Astrocyte (in vitro differentiated cells and primary cell): ENCODE results near the gene ATP9A. TPM values are rescaled to one million over a fixed set of nuclear protein-coding genes. Genes with fewer than 3 reads are reported as not detected.

Source experiments
- DNase-seq: peaks from one replicate; pipeline ENCODE4 v3.0.0-alpha.2; 2010; ENCODE audit warnings: low read depth
- FAIRE-seq: peaks from 2 replicates; lab custom pipeline; 2011; peaks lifted over from hg19 to GRCh38; lab: Jason Lieb, UNC
- H2AFZ ChIP-seq: 2 replicates; pipeline ENCODE4 v1.6.0; 2012; ENCODE audit warnings: low read depth, low read length, inconsistent platforms
- H3K27ac ChIP-seq: 2 replicates; pipeline ENCODE4 v1.5.1; 2011; ENCODE audit warnings: low read depth, low read length, inconsistent platforms
- H3K27me3 ChIP-seq: 2 replicates; pipeline ENCODE4 v1.6.0; 2011; ENCODE audit warnings: low read length, inconsistent platforms; ENCODE audit not compliant: insufficient read depth
- H3K36me3 ChIP-seq: 2 replicates; pipeline ENCODE4 v1.5.1; 2011; ENCODE audit warnings: low read length, inconsistent platforms; ENCODE audit not compliant: insufficient read depth
- H3K4me1 ChIP-seq: 2 replicates; pipeline ENCODE4 v1.5.1; 2011; ENCODE audit warnings: low read length, inconsistent platforms; ENCODE audit not compliant: insufficient read depth
- H3K4me2 ChIP-seq: 2 replicates; pipeline ENCODE4 v1.6.0; 2012; ENCODE audit warnings: low read length, inconsistent platforms
- H3K4me3 ChIP-seq: 2 replicates; pipeline ENCODE4 v1.5.1; 2011; ENCODE audit warnings: low read depth, mild to moderate bottlenecking, low read length, inconsistent platforms; ENCODE audit not compliant: insufficient read depth
- H3K79me2 ChIP-seq: 2 replicates; pipeline ENCODE4 v1.6.0; 2012; ENCODE audit warnings: mild to moderate bottlenecking, low read length, inconsistent platforms; ENCODE audit not compliant: insufficient read depth
- H3K9ac ChIP-seq: 2 replicates; pipeline ENCODE4 v1.6.0; 2012; ENCODE audit warnings: mild to moderate bottlenecking, low read length, inconsistent platforms
- H3K9me3 ChIP-seq: 2 replicates; pipeline ENCODE4 v1.5.1; 2012; ENCODE audit warnings: low read depth, mild to moderate bottlenecking, low read length, inconsistent platforms; ENCODE audit not compliant: insufficient read depth
- H4K20me1 ChIP-seq: 2 replicates; pipeline ENCODE4 v1.6.0; 2012; ENCODE audit warnings: low read length, inconsistent platforms; ENCODE audit not compliant: insufficient read depth
- H3K27ac Mint-ChIP-seq: one replicate; pipeline ENCODE4 v1.8.0; 2021; ENCODE audit warnings: mild to moderate bottlenecking, mixed read lengths; ENCODE audit not compliant: unreplicated experiment
- H3K27me3 Mint-ChIP-seq: one replicate; pipeline ENCODE4 v1.8.0; 2021; ENCODE audit warnings: low read depth, mixed read lengths; ENCODE audit not compliant: unreplicated experiment
- H3K36me3 Mint-ChIP-seq: one replicate; pipeline ENCODE4 v1.8.0; 2021; ENCODE audit warnings: low read depth, mixed read lengths; ENCODE audit not compliant: unreplicated experiment
- H3K4me1 Mint-ChIP-seq: one replicate; pipeline ENCODE4 v1.8.0; 2021; ENCODE audit warnings: low read depth, mixed read lengths; ENCODE audit not compliant: unreplicated experiment
- H3K4me3 Mint-ChIP-seq: one replicate; pipeline ENCODE4 v1.8.0; 2021; ENCODE audit warnings: mild to moderate bottlenecking, moderate library complexity, mixed read lengths; ENCODE audit not compliant: unreplicated experiment
- H3K9me3 Mint-ChIP-seq: one replicate; pipeline ENCODE4 v1.8.0; 2021; ENCODE audit warnings: mild to moderate bottlenecking, mixed read lengths; ENCODE audit not compliant: unreplicated experiment
- EZH2 ChIP-seq: IDR thresholded peaks from 2 replicates; pipeline ENCODE4 v1.6.1; 2012; ENCODE audit warnings: mild to moderate bottlenecking, low read length, inconsistent platforms; ENCODE audit not compliant: insufficient read depth
- total RNA-seq: library from RNA; stranded (reverse); gene quantifications from 2 replicates; pipeline ENCODE4 v1.2.1, GENCODE V29; 2021
- TF ChIP-seq, protein P1 (sequence below): IDR thresholded peaks from 2 replicates; pipeline ENCODE4 v1.5.1; 2011; ENCODE audit warnings: low read depth, mild to moderate bottlenecking, inconsistent platforms, low read length, moderate library complexity; ENCODE audit not compliant: insufficient read depth

Gene ATP9A
- total RNA-seq, 1 donor from 2014 or later: 12.9 TPM

DNA sequence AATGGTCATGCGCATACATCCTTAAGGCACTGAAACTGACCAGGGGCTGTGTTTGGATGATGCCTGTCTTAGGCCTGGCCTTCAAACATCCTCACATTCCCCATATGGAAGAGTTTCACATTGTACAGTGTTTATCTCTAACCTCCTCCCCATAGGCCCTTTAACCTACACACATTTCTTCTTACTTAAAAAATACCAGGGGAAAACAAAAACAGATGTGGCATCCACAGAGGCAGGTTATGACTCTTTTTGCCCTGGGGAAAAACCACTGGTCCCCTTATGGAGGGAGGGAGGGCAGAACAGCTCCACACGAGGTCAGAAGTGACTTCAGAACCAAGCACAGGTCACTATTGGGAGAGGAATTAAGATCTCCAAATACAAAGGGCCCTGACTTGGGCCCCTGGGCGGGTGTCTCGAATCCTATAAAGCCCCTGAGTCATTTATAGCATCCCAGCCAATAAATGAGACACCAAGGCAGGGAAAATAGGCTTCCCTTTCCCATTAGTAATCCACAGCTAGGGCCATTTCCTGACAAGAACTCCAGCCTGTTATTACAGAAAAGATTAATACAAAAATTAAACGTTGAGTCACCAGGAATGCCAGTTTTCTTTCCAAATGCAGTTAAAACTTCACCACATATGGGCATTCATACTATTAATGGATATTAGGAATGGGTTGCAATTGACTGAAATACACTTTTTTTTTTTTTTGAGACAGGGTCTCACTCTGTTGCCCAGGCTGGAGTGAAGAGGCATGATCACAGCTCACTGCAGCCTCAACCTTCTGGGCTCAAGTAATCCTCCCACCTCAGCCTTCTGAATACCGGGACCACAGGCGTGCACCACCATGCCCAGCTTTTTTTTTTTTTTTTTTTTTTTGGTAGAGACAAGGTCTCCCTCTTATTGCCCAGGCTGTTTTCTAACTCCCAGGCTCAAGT is 107.2 kb downstream of the ATP9A start:
- Mint-ChIP-seq H3K27ac (no peak overlapping the region), H3K27me3 (no peaks in the 10 kb centered on the region)
- peak; percentile 93 for DNase-seq

DNA sequence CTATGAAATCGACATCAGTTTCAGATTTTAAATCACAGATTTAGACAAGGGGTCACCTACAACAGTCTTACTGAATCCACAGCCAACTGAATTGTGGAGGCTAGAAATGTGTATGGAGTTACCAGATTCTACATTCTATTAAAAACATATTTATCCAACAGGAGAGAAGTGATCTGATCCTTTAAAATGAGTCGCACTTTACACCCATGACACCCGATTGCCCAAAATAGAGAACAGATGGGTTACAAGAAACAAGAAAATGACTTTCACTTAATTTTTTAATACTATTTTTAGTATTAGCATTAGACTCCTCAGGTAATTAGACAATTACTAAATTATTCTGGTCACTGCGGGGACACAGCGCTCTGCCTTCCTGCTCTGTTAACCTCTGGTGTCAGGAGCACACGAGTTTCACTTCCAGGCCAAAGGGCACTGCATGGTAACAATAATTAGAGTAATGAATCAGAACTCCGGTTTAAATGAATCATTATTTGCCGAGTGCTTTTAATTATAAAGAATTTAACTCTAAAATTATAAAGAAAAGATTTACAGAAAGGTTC is 108.6 kb downstream of the ATP9A start:
- no peak for DNase-seq
- H3K27ac ChIP-seq: no peak overlapping the region

More for the DNA sequence above, 107.2 kb downstream of the ATP9A start:
- H3K36me3 Mint-ChIP-seq: peaks cover 6% of the 10 kb centered on the region
- no peak overlapping the region for H3K4me3 ChIP-seq
- no peak overlapping the region for H2AFZ ChIP-seq
- H3K4me1 ChIP-seq: peaks cover 19% of the 10 kb centered on the region
- peak overlapping the region; percentile 77 for H3K27ac ChIP-seq
- no peaks in the 10 kb centered on the region for H3K79me2 ChIP-seq
- H3K4me2 ChIP-seq: peak overlapping the region; percentile 59
- H3K9ac ChIP-seq: peak overlapping the region; percentile 32
- no peaks in the 10 kb centered on the region for H4K20me1 ChIP-seq
- no peak overlapping the region for H3K4me3 Mint-ChIP-seq
- H3K27me3 ChIP-seq: no peaks in the 10 kb centered on the region
- no peaks in the 10 kb centered on the region for H3K36me3 ChIP-seq
- no peaks in the 10 kb centered on the region for H3K4me1 Mint-ChIP-seq
- no peak for FAIRE-seq
- no peaks in the 10 kb centered on the region for H3K9me3 Mint-ChIP-seq
- TF ChIP-seq EZH2: no peak
- TF ChIP-seq, protein P1, sequence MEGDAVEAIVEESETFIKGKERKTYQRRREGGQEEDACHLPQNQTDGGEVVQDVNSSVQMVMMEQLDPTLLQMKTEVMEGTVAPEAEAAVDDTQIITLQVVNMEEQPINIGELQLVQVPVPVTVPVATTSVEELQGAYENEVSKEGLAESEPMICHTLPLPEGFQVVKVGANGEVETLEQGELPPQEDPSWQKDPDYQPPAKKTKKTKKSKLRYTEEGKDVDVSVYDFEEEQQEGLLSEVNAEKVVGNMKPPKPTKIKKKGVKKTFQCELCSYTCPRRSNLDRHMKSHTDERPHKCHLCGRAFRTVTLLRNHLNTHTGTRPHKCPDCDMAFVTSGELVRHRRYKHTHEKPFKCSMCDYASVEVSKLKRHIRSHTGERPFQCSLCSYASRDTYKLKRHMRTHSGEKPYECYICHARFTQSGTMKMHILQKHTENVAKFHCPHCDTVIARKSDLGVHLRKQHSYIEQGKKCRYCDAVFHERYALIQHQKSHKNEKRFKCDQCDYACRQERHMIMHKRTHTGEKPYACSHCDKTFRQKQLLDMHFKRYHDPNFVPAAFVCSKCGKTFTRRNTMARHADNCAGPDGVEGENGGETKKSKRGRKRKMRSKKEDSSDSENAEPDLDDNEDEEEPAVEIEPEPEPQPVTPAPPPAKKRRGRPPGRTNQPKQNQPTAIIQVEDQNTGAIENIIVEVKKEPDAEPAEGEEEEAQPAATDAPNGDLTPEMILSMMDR: no peak
- no peaks in the 10 kb centered on the region for H3K9me3 ChIP-seq

More for the DNA sequence above, 108.6 kb downstream of the ATP9A start:
- H3K27ac Mint-ChIP-seq: no peak overlapping the region
- no peaks in the 10 kb centered on the region for H4K20me1 ChIP-seq
- H3K9me3 Mint-ChIP-seq: no peaks in the 10 kb centered on the region
- H3K4me3 ChIP-seq: no peak overlapping the region
- no peak overlapping the region for H3K9ac ChIP-seq
- no peaks in the 10 kb centered on the region for H3K27me3 ChIP-seq
- H3K4me3 Mint-ChIP-seq: no peak overlapping the region
- H3K9me3 ChIP-seq: no peaks in the 10 kb centered on the region
- H3K36me3 ChIP-seq: no peaks in the 10 kb centered on the region
- peaks cover 19% of the 10 kb centered on the region for H3K4me1 ChIP-seq
- H3K4me1 Mint-ChIP-seq: no peaks in the 10 kb centered on the region
- no peak for TF ChIP-seq EZH2
- TF ChIP-seq, protein P1: no peak
- FAIRE-seq: no peak
- no peaks in the 10 kb centered on the region for H3K27me3 Mint-ChIP-seq
- H3K4me2 ChIP-seq: no peak overlapping the region
- H2AFZ ChIP-seq: no peak overlapping the region
- peaks cover 6% of the 10 kb centered on the region for H3K36me3 Mint-ChIP-seq
- H3K79me2 ChIP-seq: no peaks in the 10 kb centered on the region
